NCI-H1092 (cell line): ENCODE data around the gene ASXL1.
"Not testable (repeated sequence)": the region's sequence is repeated elsewhere in the genome, so short reads cannot be mapped to it uniquely, and the experiment has no call there.

ENCODE experiments used
- DNase-seq: peaks from one replicate; lab custom pipeline; 2025; lab: John Stamatoyannopoulos, UW

ASXL1 gene

GRCh38 chr20:32465901-32466675 is 108.0 kb downstream of the ASXL1 start:
- not testable (repeated sequence) for DNase-seq

DNA sequence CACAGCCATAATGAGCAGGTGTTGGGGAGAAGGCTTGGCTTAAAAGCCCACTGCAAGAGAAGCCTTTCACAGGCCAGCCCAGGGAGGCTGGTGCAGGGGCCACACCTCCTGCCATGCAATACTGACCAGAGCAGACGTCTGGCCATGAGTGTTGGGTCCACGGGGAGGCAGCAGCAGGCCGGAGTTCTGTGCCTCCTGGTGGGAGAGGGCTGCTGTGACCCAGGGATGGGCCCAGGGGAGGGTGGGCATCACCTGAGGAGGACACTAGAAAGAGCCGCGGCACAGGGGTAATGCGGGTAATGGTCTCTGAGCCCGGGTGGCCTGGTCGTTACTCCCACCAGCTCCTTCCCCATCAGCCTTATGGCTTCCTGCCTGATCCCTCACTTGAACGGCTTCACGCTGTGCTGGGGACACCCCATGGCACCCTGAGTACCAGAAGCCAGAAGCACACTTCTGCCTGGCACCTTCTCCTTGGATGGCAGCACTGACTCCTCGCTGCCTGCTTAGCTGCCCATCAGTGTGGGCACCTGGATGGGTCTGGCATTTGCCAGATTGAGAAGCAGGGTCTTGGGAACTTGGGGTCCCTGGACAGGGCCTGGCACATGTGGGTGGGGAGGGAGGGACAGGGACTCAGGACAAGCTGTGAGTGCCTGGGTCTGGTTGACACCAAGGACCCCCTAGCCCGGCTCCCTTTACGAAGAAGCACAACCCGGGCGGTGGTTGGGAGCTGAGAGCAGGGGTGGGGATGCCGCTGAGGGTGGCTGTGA is 108.8 kb downstream of the ASXL1 start:
- no peak for DNase-seq

- DNase-seq, result no peak
Measured at GRCh38 chr20:32467506-32468312, 109.6 kb downstream of the ASXL1 start.

DNA sequence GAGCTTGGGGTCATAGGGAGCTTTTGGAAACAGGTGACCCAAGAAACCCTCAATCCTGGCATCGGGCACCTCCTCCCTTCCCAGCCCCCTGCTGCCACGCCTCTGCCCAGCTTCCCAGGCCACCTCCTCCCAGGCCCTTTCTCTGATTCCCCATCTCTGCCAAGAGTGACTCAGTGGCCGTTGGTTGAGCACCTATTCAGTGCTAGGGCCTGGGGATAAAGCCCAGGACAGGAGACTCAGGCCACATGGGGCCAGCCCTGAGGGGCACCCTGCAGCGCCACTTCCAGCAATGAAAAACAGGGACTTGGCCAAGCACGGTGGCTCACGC is 110.1 kb downstream of the ASXL1 start:
- no peak for DNase-seq

DNA sequence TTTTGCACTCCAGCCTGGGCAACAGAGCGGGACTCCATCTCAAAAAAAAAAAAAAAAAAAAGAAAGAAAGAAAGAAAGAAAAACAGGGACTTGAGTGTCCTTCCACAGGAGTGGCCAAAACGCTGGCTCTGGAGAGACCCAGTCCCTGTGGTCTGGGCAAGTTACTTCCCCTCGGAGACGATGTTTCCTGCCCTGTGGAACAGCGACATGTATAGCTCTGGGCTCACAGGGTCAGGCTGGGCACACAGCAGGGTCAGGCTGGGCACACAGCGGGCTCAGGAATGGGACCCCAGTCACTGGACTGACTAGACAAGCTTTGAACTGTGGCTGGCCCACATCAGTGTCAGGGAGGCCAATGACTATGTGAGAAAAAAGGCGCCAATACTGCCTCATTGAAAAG is 110.7 kb downstream of the ASXL1 start:
- DNase-seq, result no peak

DNA sequence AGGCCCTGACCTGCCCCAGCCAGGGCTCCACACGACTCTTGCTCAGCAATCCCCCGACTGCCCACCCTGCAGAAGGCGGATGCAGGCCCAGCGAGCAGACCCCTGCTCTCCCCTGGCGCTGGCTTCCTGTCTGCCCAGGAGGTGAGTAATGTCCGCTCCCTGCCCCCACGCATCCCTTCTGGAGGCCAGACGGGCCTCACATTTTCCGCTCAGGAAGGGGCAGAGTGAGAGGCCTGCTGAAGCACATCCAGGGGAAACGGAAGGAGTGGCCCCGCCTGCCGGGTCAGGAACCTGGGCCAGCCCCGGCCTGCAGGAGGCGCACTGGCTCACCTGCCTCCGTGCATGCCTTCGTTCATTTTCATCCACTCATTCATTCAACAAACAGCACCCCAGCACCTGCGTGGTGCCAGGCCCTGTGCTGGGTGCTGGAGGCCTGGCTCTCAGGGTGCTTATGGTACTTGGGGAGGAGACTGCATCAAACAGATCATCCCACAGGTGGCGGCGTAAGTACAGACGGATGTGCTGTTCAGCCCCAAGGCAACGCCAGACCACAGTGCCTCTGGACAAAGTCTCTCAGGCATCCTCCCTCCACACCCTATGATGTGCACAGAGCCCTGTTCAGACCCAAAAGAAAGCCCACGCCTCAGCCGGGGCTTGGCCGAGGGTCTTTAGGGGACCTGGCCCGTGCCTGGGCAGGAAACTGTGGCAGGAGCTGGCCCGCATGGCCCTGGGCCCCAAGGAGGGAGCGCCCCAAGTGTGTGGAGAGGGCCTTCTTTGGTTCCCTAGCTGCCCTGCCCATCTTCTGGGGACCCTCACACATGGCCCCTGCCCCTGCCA is 112.1 kb downstream of the ASXL1 start:
- no peak for DNase-seq

GRCh38 chr20:32470940-32471339 is 112.8 kb downstream of the ASXL1 start:
- DNase-seq, result no peak

- no peak for DNase-seq
Measured at GRCh38 chr20:32472581-32473207, 114.6 kb downstream of the ASXL1 start.

GRCh38 chr20:32473231-32474008 is 115.3 kb downstream of the ASXL1 start:
- no peak for DNase-seq

GRCh38 chr20:32474009-32474716 is 116.0 kb downstream of the ASXL1 start:
- DNase-seq, result no peak

DNA sequence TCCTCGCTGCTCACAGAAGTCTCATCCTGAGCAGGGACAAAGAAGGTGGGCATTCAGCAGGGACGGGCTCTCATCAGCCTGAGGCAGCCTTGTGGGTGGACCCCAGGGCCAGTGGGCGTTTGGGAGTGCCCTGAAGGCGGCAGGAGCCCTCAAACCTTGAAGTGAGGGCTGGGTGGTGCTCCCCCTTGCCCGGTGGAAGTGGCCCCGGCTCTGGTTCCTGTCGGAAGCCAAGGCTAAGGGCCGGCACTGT is 116.5 kb downstream of the ASXL1 start:
- no peak for DNase-seq

- DNase-seq, result no peak
Measured at GRCh38 chr20:32474967-32475811, 117.1 kb downstream of the ASXL1 start.

DNA sequence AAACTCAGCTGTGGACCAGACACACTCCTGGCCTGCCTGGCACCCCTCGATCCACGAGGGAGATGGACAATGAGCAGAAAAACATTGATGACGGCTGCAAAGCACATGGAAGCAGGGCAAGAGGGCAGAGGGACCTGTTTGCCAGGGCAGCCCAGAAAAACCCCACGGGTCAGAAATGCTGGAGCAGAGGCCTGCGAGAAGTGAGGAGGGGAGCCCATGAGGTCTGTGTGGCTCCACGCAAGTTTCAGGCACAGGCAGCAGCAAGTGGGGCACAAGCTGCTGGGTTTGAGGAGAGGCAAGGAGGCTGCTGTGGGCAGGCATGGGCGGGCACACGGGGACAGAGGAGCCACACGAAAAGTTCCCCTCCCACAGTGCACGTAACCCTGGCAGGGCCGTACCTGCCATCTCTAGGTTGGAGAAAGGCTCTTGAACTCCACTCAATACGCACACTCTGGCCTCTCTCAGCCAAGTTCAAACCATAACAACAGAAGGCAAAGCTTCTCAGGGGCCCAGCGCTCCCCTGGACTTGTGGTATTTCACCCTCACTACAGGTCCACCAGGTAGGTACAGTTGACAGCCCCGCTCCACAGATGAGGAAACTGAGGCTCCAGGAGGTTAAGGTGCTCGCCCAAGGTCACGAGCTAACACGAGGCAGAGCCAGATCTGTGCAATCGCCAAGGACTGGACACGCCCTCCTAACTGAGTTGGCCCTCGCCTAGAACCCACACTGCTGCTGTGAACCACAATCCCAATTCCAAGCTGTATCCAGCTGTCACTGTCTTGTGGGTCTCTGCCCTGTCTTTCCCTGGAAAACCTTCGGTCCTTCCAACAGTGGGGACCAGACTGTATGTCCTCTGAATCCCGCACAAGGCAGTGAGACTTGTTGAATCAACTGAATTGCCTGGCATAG is 118.8 kb downstream of the ASXL1 start:
- DNase-seq, result no peak

DNA sequence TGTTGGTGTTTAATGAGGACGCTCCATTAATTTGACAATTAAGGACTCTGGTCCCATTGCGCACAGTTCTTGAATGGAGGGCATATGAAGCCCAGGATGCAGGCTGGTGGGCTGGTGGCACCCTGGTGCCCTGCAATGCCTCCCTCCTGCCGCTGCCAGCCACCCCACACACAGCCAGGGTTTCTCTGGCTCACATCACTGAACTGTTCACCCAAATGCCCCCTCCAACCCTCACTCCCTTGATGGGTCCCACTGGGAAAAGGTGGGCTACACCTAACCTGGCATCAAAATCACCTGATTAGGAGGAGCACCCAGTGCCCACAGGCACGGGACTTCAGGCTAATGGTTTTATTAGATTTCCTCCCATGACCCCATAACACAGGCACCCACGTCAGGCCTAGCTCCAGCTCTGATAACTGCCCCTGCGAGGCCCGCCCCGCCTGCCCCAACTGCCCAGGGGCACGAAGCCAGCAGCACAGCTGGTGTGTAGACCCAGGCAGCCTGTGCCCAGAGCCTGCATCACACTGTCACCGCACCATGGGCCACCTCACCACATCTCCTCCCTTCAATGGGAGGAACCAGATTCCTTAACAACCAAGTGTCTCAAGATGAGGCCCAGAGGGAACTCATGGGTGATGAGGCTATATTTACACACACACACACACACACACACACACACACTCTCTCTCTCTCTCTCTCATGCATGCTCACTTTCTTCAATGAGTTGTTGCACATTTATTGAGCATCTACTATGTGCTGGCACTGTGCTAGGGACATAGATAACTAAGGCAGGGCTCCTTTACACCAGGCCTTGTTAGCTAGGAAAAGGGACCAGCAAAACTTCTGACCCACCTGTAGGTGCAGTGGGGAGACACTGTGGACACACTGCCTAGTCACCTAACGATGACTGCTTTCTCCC is 119.7 kb downstream of the ASXL1 start:
- DNase-seq, result no peak

- no peak for DNase-seq
Measured at GRCh38 chr20:32478576-32478975, 120.4 kb downstream of the ASXL1 start.

DNA sequence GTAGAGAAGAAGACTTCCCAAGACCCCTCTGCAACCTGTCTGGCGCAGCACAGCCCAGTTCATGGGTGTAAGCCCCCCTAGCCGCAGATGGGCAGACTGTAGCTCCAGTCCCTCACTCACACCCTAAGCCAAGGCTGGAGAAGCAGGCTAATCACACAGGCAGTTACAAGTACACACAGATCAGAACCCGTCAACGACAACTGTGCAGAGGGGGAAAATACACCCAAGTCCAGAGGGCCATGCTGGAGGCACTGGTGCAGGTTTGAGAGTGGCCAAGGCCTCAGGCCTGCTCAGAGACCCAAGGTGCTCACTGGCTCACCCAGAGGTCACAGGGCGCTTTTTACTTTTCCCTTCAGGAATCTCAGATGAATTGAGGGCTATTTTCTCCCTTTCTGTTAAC is 120.9 kb downstream of the ASXL1 start:
- no peak for DNase-seq

DNA sequence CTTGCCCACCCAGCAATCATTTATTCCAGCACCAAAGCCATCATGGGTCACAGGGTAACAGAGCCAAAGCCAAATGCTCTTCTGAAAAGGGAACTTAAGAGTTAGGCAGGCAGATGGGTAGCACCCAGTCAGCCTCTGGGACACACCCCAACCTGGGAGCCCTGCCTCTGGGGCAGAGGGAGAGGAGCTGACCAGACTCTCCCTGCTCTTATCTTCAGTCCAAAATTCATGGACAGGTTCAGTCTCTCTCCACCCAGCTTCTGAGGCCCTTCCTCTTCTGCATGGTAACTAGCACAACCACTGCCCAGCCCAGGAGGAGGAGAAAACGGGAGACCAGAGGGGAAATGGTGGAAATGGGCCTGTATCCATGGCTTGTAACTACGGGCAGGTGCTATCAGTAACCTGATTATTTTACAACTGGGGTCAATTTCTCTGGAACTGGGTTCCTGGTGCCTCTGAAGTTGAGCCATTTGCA is 121.6 kb downstream of the ASXL1 start:
- no peak for DNase-seq
